ENCODE results near the gene MIB1. TPM values are rescaled to one million over a fixed set of nuclear protein-coding genes. Genes with fewer than 3 reads are reported as not detected.

MIB1 gene
- total and polyA plus RNA-seq, 12 donors: 3.1 to 50.1 (median 20.7) TPM

DNA sequence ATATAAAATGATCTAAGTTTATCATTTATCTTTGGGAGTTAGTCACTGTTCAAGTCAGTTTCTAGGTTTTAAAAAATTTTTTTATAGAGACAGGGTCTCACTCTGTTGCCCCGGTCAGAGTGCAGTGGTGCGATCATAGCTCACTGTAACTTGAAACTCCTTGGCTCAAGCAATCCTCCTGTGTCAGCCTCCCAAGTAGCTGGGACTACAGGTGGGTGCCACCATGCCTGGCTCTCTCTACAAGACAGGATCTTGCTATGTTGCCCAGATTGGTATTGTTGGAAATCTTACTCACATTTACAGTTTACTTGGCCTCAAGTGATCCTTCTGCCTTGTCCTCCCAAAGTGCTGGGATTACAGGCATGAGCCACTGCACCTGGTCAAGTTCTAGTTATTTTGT, 74.5 kb downstream of the MIB1 start:
- H3K27me3 ChIP-seq: no peaks in the 10 kb centered on the region
- H3K4me1 ChIP-seq (replicated peaks in 1 of 2): no peaks in the 10 kb centered on the region
- no peaks in the 10 kb centered on the region for H3K9me3 ChIP-seq (replicated peaks in 1 of 3)
- 93 to 100% (median 99%) methylated on average over 2 of the region's 2 CpGs for WGBS, 4 donors
- no peak for DNase-seq
- TF ChIP-seq, protein P1, sequence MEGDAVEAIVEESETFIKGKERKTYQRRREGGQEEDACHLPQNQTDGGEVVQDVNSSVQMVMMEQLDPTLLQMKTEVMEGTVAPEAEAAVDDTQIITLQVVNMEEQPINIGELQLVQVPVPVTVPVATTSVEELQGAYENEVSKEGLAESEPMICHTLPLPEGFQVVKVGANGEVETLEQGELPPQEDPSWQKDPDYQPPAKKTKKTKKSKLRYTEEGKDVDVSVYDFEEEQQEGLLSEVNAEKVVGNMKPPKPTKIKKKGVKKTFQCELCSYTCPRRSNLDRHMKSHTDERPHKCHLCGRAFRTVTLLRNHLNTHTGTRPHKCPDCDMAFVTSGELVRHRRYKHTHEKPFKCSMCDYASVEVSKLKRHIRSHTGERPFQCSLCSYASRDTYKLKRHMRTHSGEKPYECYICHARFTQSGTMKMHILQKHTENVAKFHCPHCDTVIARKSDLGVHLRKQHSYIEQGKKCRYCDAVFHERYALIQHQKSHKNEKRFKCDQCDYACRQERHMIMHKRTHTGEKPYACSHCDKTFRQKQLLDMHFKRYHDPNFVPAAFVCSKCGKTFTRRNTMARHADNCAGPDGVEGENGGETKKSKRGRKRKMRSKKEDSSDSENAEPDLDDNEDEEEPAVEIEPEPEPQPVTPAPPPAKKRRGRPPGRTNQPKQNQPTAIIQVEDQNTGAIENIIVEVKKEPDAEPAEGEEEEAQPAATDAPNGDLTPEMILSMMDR (IDR thresholded peaks at IDR 0.05): no peak
- no peak for TF ChIP-seq POLR2A (IDR thresholded peaks at IDR 0.05)
- H3K36me3 ChIP-seq (replicated peaks in 1 of 2): peaks cover 0 to 5% of the 10 kb centered on the region in 2 donors
- no peak overlapping the region for H3K27ac ChIP-seq
- intact Hi-C loops (cut with DNase I): no loop called here
- H3K4me3 ChIP-seq: no peak overlapping the region

DNA sequence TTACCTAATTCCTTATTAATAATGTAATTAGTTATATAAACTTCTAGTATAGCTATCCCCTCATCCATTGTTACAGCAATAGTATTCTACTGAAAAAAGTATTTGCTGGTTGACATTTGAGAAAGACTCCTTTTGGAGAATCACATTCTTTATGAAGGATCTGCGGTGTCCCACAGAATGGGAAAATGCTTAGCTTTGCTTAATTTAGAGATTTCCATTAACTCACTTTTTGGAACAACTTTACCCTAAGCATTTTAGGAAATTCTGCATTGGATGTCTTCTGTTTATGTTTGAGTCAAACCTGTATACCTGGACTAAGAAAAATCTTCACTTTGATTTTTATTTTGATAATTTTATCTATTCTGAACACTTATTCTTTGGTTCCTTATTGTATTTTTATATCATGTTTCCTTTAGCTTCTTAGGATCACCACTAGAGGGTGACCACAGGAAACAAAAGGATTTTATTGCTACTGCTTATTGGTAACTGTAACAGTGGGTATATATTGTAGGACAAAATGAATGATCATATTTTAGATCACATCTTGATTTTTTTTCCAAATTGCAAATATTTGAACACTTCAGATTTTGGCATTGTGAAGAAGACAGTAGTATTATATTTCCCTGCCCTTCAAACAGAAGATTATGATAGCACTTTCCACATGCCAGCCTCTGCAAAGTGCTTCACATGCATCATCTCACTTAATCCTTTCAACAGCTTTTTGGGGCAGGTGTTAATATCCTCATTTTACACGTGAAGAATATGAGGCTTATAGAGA, 79.6 kb downstream of the MIB1 start:
- 50 to 67% (median 58%) methylated on average over 2 of the region's 2 CpGs for WGBS, 4 donors
- Histone ChIP-seq H3K36me3 (replicated peaks in 1 of 2) (peaks cover 0 to 5% of the 10 kb centered on the region in 2 donors), H3K4me3 (no peak overlapping the region), H3K4me1 (replicated peaks in 1 of 2) (no peaks in the 10 kb centered on the region), H3K27me3 (no peaks in the 10 kb centered on the region), H3K27ac (no peak overlapping the region), H3K9me3 (replicated peaks in 1 of 3) (no peaks in the 10 kb centered on the region)
- DNase-seq: no peak
- no peak for TF ChIP-seq POLR2A (IDR thresholded peaks at IDR 0.05)
- TF ChIP-seq, protein P1 (IDR thresholded peaks at IDR 0.05): peak; percentile 43 to 69 (median 48)
- intact Hi-C loops (cut with DNase I): loop anchor here in 1 of 2 donors (10.0 kb wide), 1 partner anchor 55 kb away; no protein-coding TSS in a partner anchor

DNA sequence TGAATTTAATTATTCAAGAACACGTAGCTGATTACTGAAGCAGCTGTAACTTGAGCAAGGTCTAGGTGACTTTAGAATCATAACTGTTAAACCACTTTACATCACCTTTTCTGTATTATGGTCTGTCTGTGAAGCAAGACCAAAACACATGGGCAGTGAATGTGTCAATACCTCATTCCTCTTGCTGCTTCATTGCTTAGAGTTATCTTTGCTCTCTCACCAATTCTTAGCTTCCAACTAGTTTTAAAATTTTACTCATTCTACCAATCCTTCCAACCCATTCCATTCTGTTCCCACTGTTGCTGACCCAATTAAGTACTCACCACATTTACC, 80.2 kb downstream of the MIB1 start:
- DNase-seq: no peak
- TF ChIP-seq, protein P1 (IDR thresholded peaks at IDR 0.05): no peak
- no peak for TF ChIP-seq POLR2A (IDR thresholded peaks at IDR 0.05)
- Histone ChIP-seq H3K4me1 (replicated peaks in 1 of 2) (peaks cover 0 to 3% of the 10 kb centered on the region in 2 donors), H3K4me3 (no peak overlapping the region), H3K9me3 (replicated peaks in 1 of 3) (no peaks in the 10 kb centered on the region), H3K27ac (no peak overlapping the region), H3K27me3 (no peaks in the 10 kb centered on the region), H3K36me3 (replicated peaks in 1 of 2) (peaks cover 0 to 5% of the 10 kb centered on the region in 2 donors)
- 76 to 93% (median 90%) methylated on average over 1 of the region's 1 CpG for WGBS, 4 donors
- intact Hi-C loops (cut with DNase I): loop anchor here in 1 of 2 donors (10.0 kb wide), 1 partner anchor 56 kb away; no protein-coding TSS in a partner anchor

DNA sequence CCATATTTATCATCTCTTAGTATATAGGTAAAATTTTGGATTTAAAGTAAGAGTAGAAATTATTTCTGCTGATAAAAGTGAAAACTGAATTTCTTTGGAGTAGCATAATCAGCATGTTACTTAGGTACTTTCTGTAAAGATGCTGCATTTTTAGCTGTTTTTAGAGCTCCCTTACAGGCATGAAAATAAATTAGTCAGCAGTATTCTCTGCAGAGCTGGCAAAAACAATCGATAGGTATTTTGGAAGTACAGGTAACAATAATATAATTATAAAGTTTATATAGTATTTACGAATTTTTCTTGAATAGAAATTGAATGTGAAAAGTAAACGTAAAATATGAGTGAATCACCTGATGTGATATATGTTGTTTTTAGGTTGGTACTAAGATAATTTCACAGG, 83.3 kb downstream of the MIB1 start:
- Histone ChIP-seq H3K9me3 (replicated peaks in 1 of 3) (no peaks in the 10 kb centered on the region), H3K27ac (no peak overlapping the region), H3K4me1 (replicated peaks in 1 of 2) (peaks cover 4 to 17% of the 10 kb centered on the region in 2 donors), H3K27me3 (no peaks in the 10 kb centered on the region), H3K36me3 (replicated peaks in 1 of 2) (peaks cover 0 to 5% of the 10 kb centered on the region in 2 donors), H3K4me3 (no peak overlapping the region)
- WGBS, 4 donors: 93 to 96% (median 94%) methylated on average over 3 of the region's 3 CpGs
- no peak for DNase-seq
- intact Hi-C loops (cut with DNase I): loop anchor here in 1 of 2 donors (10.0 kb wide), 1 partner anchor 59 kb away; no protein-coding TSS in a partner anchor
- TF ChIP-seq, protein P1 (IDR thresholded peaks at IDR 0.05): no peak
- no peak for TF ChIP-seq POLR2A (IDR thresholded peaks at IDR 0.05)
